ENCODE measurements around the gene MEGF6.

- TF ChIP-seq CTCF (IDR thresholded peaks at IDR 0.05; ENCODE audit: poor library complexity): no peak
- TF ChIP-seq EZH2 (IDR thresholded peaks at IDR 0.05; ENCODE audit: borderline replicate concordance): no peak
- no peak for TF ChIP-seq EZH2phosphoT487 (IDR thresholded peaks at IDR 0.05; ENCODE audit: low read depth, severe bottlenecking, unreplicated experiment)
Measured at GRCh38 chr1:3518756-3519155, 92.6 kb downstream of the MEGF6 start.

Data from hepatocyte (in vitro differentiated cells).